GM19372 (cell line): ENCODE results near the gene LRMDA.
A peak's percentile ranks its signal among the peaks of the same experiment; 100 is the strongest.
"Not testable (repeated sequence)": the region's sequence is repeated elsewhere in the genome, so short reads cannot be mapped to it uniquely, and the experiment has no call there.

ENCODE experiments used
- ATAC-seq: cut with Tn5 transposase; IDR thresholded peaks from one replicate; pipeline ENCODE4 v1.9.1; 2021; ENCODE audit warnings: mild to moderate bottlenecking, low read depth, moderate library complexity; ENCODE audit not compliant: unreplicated experiment

The LRMDA gene

GRCh38 chr10:75753621-75754020, 322.2 kb downstream of the LRMDA start:
- no peak for ATAC-seq

GRCh38 chr10:75754096-75754831, 322.8 kb downstream of the LRMDA start:
- ATAC-seq: no peak

GRCh38 chr10:75755528-75755927, 324.1 kb downstream of the LRMDA start:
- no peak for ATAC-seq

GRCh38 chr10:75761289-75761688, 329.9 kb downstream of the LRMDA start:
- no peak for ATAC-seq

- ATAC-seq: no peak
These were observed 331.0 kb downstream of the LRMDA start for GRCh38 chr10:75762431-75762802.

GRCh38 chr10:75763652-75764051, 332.2 kb downstream of the LRMDA start:
- no peak for ATAC-seq

GRCh38 chr10:75764974-75765788, 333.8 kb downstream of the LRMDA start:
- ATAC-seq: no peak

GRCh38 chr10:75765789-75766096, 334.3 kb downstream of the LRMDA start:
- ATAC-seq: no peak

- ATAC-seq: no peak
These were observed 334.7 kb downstream of the LRMDA start for GRCh38 chr10:75766106-75766505.

GRCh38 chr10:75766752-75767151, 335.3 kb downstream of the LRMDA start:
- ATAC-seq: not testable (repeated sequence)

GRCh38 chr10:75770626-75771081, 339.2 kb downstream of the LRMDA start:
- no peak for ATAC-seq

GRCh38 chr10:75771606-75772005, 340.2 kb downstream of the LRMDA start:
- no peak for ATAC-seq

- ATAC-seq: peak; percentile 75
These were observed 340.9 kb downstream of the LRMDA start for GRCh38 chr10:75772153-75772887.

GRCh38 chr10:75773231-75773780, 341.9 kb downstream of the LRMDA start:
- ATAC-seq: no peak

- ATAC-seq: no peak
These were observed 342.7 kb downstream of the LRMDA start for GRCh38 chr10:75773813-75774782.

GRCh38 chr10:75774783-75775490, 343.5 kb downstream of the LRMDA start:
- ATAC-seq: no peak

GRCh38 chr10:75776738-75777504, 345.5 kb downstream of the LRMDA start:
- ATAC-seq: no peak

GRCh38 chr10:75778665-75779064, 347.2 kb downstream of the LRMDA start:
- ATAC-seq: no peak
